Esophagus mucosa (tissue), 1 donor: ENCODE measurements around the gene AUH. TPM values are rescaled to one million over a fixed set of nuclear protein-coding genes. Genes with fewer than 3 reads are reported as not detected.

ENCODE experiments used
- ATAC-seq: fragments of 200-7000 bp; cut with Tn5 transposase; one replicate; pipeline ENCODE4 v1.9.1; 2020
- total RNA-seq: library from RNA; stranded (reverse); gene quantifications from one replicate; pipeline ENCODE4 v1.2.4, GENCODE V29; 2023
- donor health status: DM: yes; HTN: yes; CAD: no.

AUH gene
- total RNA-seq, 1 donor from 2014 or later: 10.4 TPM

- ATAC-seq: peak; percentile 48
Measured at GRCh38 chr9:91334053-91334452, 27.7 kb downstream of the AUH start.

DNA sequence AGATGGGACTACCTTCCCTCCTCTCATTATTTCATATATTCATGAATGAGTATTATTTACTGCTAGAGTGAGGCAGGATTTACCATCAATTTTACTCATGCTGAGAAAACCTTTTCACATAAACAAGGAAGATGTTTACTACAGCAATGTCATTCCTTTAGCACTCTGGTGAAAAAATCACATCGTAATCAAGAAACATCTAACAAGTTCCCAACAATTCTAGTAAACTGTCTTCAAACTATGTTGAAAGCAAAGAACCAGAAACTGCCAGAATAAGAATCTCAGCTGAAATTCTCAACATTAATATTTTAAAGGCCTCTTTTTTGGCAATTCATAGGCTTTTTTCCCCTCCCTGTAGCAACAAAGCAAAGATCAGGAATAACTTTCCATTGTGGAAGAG is 28.2 kb downstream of the AUH start:
- ATAC-seq: no peak

GRCh38 chr9:91332546-91333231 is 29.0 kb downstream of the AUH start:
- no peak for ATAC-seq

GRCh38 chr9:91331849-91332248 is 29.9 kb downstream of the AUH start:
- ATAC-seq: no peak

DNA sequence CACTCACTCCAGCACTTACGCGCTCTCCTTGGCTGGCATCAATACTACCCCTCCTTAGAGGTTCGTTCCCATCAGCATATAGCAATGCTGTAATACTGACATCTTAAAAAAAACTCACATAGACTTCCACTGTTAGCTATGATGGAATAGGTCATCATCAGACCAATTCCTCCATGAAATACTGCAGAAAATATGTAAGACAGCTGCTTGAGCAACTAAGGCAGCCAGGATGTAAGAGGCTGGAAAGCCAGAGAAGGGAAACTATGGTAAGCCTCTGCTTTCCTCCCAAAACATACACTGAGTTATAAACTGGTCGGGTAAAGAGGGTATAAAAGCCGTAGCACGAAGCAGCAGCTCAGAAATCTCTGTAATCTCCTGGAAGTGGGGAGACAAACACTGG is 33.5 kb downstream of the AUH start:
- ATAC-seq: no peak

DNA sequence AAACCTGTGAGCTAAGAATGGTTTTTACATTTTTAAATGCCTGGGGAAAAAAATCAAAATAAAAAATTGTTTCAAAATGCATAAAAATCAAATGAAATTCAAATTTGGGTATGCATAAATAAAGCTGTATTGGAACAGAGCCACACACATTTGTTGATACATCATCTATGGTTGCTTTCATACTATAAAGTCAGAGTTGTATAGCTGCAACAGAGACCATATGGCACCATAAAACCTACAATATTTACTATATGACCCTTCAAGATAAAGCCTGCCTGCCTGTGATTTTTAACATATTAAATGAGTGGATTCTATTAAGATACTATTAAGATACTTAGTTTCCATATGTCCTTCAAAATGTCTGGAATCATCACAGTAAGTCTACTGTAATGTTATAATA is 40.0 kb downstream of the AUH start:
- ATAC-seq: no peak

DNA sequence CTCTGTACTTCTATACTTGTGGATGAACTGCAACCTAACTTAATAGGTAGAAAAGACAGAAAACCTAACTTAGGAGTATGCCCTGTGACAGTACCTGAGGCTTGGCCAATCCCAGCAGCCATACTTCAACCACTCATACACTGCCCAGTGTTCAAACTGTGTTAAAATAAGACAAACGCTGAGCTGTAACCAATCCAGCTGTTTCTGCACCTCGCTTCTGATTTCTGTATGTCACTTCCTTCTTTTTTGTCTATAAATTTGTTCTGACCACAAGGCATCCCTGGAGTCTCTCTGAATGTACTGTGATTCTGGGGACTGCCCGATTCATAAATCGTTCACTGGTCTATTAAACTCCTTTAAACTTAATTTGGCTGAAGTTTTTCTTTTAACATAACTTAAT is 41.4 kb downstream of the AUH start:
- ATAC-seq: no peak

- no peak for ATAC-seq
Measured at GRCh38 chr9:91316093-91316492, 45.6 kb downstream of the AUH start.

- ATAC-seq: no peak
Measured at GRCh38 chr9:91315191-91315590, 46.5 kb downstream of the AUH start.

DNA sequence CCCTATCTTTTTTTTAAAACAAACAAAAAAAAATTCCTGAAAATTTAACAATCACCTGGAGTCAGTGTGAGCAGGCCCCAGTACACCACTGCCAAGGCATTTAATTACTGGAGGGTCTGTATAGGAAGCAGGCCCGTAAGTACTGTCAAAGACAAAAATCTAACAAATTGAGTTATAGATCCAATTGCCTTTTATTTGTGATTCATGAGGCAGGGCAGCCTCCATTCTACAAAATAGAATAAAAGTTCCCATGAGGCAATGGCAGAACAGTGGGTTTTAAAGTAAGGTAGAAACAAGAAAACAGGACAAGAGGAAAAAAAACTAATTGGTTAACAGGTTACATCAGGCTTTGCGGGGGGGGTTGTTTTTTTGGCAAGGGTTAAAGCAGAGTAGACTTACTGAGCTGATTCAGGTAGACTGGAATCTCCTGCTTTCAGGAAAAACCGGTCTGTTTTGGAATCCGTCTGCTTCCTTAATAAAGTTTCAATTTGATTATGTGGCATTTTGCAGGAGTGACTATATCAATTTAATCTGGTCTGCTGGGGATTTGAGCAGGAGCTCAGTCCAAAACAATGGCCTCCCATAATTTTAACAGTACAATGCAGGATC is 48.9 kb downstream of the AUH start:
- ATAC-seq: peak; percentile 89

DNA sequence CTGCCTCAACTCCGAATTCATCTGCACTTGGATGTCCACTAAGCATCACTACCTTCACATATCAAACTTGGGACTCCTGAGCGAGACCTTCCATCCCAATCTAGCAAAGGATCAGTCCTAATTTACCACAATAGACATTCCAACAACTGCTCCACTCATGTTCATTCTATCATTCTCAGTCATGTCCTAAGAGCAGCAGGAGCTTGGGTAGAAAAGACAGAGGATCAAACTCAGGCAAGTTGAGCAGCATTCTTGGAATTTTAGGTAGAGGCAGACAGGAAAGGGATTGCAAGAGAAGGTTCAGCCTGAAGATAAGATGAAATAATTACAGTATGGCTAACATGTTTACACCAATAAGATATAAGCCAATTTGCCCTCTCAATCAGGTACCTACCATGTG is 51.7 kb downstream of the AUH start:
- no peak for ATAC-seq

- no peak for ATAC-seq
Measured at GRCh38 chr9:91308191-91308590, 53.5 kb downstream of the AUH start.

DNA sequence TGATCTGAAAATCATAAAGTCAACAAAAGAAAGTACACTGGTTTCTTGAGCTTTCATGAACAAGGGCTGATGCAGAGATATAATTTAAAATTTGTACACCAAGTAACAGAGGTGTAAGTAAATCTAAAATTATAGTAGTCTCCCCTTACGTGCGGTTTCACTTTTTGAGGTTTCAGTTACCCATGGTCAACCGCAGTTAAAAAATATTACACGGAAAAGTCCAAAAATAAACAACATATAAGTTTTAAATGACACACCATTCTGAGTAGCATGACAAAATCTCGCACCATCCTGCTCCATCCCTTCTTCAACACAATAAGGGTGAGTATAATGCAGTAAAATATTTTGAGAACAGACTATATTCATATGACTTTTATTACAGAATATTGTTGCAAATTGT is 54.4 kb downstream of the AUH start:
- no peak for ATAC-seq

- ATAC-seq: no peak
Measured at GRCh38 chr9:91306296-91306630, 55.5 kb downstream of the AUH start.

DNA sequence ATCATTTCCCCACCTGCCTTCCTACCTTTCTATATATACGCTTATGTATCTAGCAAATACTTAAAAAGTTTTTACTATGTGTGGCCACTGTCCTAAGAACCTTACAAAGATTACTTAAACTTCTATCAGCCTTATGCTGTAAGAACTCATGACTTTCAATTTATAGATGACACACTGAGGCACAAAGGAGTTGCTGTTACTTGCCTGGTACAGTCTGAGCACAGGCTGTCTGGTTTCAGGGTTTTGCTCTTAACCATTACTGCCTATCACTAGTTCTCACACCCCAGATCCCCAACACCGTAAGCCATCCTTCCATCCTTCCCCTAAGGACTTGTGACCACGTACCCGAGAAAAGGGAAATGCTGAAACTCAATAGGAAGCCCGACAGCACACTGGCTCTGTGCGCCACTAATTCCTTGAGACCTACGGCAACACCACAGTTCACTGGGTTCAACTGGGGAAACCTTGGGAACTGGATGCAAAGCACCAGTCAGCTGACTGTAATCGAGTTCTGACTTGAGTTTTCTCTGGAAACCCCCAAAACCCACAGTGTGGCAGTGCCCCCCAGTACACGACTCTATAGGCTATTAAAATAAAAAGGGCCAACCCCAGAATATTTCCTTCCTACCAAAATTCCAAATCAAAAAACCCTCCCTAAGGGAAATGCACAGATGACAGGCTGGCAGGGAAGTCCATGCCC is 56.0 kb downstream of the AUH start:
- no peak for ATAC-seq

- no peak for ATAC-seq
Measured at GRCh38 chr9:91303741-91304415, 57.8 kb downstream of the AUH start.

DNA sequence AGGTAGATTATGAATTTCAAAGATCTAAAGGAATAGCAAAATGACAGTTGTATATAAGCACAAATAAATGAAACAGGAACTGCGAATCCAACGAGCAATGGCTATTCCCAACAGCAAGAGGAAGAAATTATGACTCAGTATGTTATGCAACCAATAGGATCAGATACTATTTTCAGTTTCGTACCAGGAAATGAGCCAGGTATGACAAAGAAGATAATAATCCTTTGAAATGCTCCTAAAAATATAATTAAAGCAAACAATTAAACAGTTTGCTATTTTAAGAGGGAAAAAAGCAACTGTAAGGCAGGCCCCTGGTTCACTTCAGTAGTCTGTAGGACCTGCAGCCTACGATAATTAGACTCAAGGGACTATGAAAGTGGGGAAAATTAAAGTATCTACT is 58.9 kb downstream of the AUH start:
- peak; percentile 78 for ATAC-seq

DNA sequence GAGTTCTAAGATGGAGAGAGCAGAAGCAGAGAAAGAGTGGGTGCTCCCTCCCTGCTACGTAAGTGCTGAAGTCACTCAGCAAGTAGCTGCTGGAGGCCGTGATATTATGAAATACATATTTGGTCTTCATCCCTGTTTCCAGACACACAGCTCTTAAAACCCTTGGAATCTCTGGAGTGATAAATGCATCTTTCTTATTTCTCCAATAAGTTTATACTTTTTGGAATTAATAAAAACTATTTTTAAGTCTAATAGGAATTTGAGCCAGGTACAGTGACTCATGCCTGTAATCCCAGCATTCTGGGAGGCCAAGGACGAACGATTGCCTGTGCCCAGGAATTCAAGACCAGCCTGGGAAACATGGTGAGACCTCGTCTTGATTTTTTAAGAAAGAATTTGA is 60.6 kb downstream of the AUH start:
- no peak for ATAC-seq

DNA sequence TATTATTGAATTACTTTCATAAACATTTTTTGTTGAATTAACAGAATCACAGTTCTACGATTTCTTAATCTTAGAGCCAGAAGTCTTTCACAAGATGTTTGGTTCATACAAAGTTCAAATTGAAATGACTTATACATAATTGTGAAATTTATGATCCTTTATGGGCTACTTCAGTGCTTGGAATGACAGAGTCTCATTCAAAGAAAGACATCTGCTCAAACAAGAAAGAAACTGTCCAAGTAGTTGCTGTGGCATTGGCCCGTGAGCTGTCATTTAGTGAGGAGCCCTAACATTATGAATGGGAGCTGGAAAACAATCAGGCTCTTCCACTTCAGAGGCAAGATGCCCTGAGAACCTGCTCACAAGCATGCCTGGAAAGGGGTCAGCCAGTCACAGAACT is 63.4 kb downstream of the AUH start:
- peak; percentile 86 for ATAC-seq

- ATAC-seq: no peak
Measured at GRCh38 chr9:91297306-91297705, 64.4 kb downstream of the AUH start.

DNA sequence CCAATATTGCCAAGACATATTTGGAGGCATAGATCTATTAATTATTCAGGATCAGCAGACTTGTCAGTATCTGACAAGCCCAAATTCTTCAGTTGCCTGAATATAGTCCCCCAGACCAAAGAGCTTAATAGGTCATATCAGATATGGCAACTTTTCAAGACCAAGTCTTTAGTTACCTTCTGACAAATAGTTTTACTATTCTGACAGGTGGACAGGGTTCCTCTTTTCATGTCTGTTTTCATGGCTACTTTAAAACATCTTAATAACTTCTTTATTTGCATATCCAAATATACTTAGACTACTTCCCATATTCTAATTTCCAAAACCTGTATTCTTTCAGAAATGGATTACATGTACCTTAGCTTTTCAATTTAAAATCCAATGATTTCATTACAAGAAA is 65.4 kb downstream of the AUH start:
- ATAC-seq: no peak

GRCh38 chr9:91295357-91295756 is 66.4 kb downstream of the AUH start:
- ATAC-seq: no peak

GRCh38 chr9:91291866-91292265 is 69.9 kb downstream of the AUH start:
- ATAC-seq: no peak

GRCh38 chr9:91289244-91289643 is 72.5 kb downstream of the AUH start:
- no peak for ATAC-seq
